HCT116 (cell line): ENCODE measurements around the gene IL17RD. TPM values are rescaled to one million over a fixed set of nuclear protein-coding genes. Genes with fewer than 3 reads are reported as not detected.

Experiments
- ATAC-seq: fragments of 200-7000 bp; cut with Tn5 transposase; 2 replicates; pipeline ENCODE4 v1.9.1; 2020; ENCODE audit warnings: mild to moderate bottlenecking, moderate library complexity
- BruUV-seq: library from RNA; stranded (reverse); fragments of 400-500 nt; replicated peaks from 2 replicates; lab custom pipeline; 2021; lab: Mats Ljungman, UMichigan
- CTCF ChIA-PET: fragments of 300-600 bp; sonication (Branson Sonifier 250); formaldehyde crosslinking; loops from one replicate; lab custom pipeline; 2021; ENCODE audit warnings: antibody characterized with exemption; lab: Charles Lee
- POLR2A ChIA-PET: fragments of 300-600, 350-600 bp; sonication (Branson Sonifier 250); formaldehyde crosslinking; loops from one replicate; lab custom pipeline; 2021; ENCODE audit warnings: antibody characterized with exemption; lab: Charles Lee
- RAD21 ChIA-PET, 2 experiments: fragments of 300-600 bp; sonication (Branson Sonifier 250); formaldehyde crosslinking; loops; one replicate each; lab custom pipeline; 2023; ENCODE audit warnings: low total read pairs in 2 of 2; ENCODE audit not compliant: uncharacterized antibody in 2 of 2, unreplicated experiment in 2 of 2, low non-redundant PET in 1 of 2; lab: Charles Lee
- DNase-seq: peaks from one replicate; pipeline ENCODE4 v3.0.0-alpha.2; 2010; ENCODE audit warnings: low read depth, low spot score
- H2AFZ ChIP-seq: fragments of 200-600 bp; shearing (Covaris generic), sonication (generic); 2 replicates; pipeline ENCODE4 v1.6.1; 2017; ENCODE audit warnings: low read depth, mixed run types, mixed read lengths, antibody characterized with exemption, low read length; ENCODE audit not compliant: poor library complexity, severe bottlenecking
- H3K27ac ChIP-seq: 2 replicates; pipeline ENCODE4 v1.5.1; 2012; ENCODE audit warnings: low read depth, low read length
- H3K27me3 ChIP-seq: fragments of 200-600 bp; sonication (generic); 2 replicates; pipeline ENCODE4 v1.6.1; 2016; ENCODE audit warnings: mixed run types, low read length, mixed read lengths; ENCODE audit not compliant: insufficient read depth
- H3K36me3 ChIP-seq, 2 experiments: fragments of 200-500 bp in 1 of 2; fragments of 200-600 bp in 1 of 2; sonication (Bioruptor generic) in 1 of 2; sonication (generic) in 1 of 2; 2 replicates each; pipeline versions ENCODE4 v1.5.1 to v1.6.1; 2014 to 2016; ENCODE audit warnings: low read length in 2 of 2, inconsistent platforms in 1 of 2, mixed read lengths in 1 of 2, mixed run types in 1 of 2; ENCODE audit not compliant: insufficient read depth in 2 of 2, control insufficient read depth in 1 of 2
- H3K4me1 ChIP-seq, 2 experiments: fragments of 200-600 bp in 1 of 2; sonication (generic) in 1 of 2; 2 replicates each; pipeline versions ENCODE4 v1.5.1 to v1.6.1; 2012 to 2017; ENCODE audit warnings: low read length in 2 of 2, inconsistent platforms in 1 of 2, mild to moderate bottlenecking in 1 of 2, mixed read lengths in 1 of 2, mixed run types in 1 of 2, moderate library complexity in 1 of 2; ENCODE audit not compliant: insufficient read depth in 2 of 2, control insufficient read depth in 1 of 2
- H3K4me2 ChIP-seq: fragments of 200-600 bp; sonication (generic); 2 replicates; pipeline ENCODE4 v1.6.1; 2017; ENCODE audit warnings: mixed run types, low read length, mixed read lengths
- H3K4me3 ChIP-seq, 2 experiments: fragments of 200-600 bp in 1 of 2; sonication (generic) in 1 of 2; replicated peaks in 1 of 2; 2 replicates each; pipeline ENCODE4 v1.5.1; 2011 to 2016; ENCODE audit warnings: low read length in 2 of 2, control low read depth in 1 of 2, low read depth in 1 of 2, mild to moderate bottlenecking in 1 of 2, mixed read lengths in 1 of 2, mixed run types in 1 of 2
- H3K79me2 ChIP-seq: fragments of 200-600 bp; sonication (generic); 2 replicates; pipeline ENCODE4 v1.6.1; 2017; ENCODE audit warnings: mild to moderate bottlenecking, mixed run types, low read length, moderate library complexity, mixed read lengths; ENCODE audit not compliant: insufficient read depth
- H3K9ac ChIP-seq: fragments of 200-600 bp; sonication (generic); 2 replicates; pipeline ENCODE4 v1.6.1; 2016; ENCODE audit warnings: low read length, mixed read lengths
- H3K9me2 ChIP-seq: fragments of 200-600 bp; sonication (generic), shearing (Covaris generic); 2 replicates; pipeline ENCODE4 v1.6.1; 2017; ENCODE audit warnings: mixed run types, mild to moderate bottlenecking, moderate library complexity; ENCODE audit not compliant: insufficient read depth
- H3K9me3 ChIP-seq, 2 experiments: fragments of 200-500 bp in 1 of 2; fragments of 200-600 bp in 1 of 2; sonication (Bioruptor generic) in 1 of 2; sonication (generic) in 1 of 2; 2 replicates each; pipeline ENCODE4 v1.6.1; 2014 to 2017; ENCODE audit warnings: low read length in 2 of 2, mixed read lengths in 2 of 2, inconsistent platforms in 1 of 2, low read depth in 1 of 2, mild to moderate bottlenecking in 1 of 2, mixed run types in 1 of 2, moderate library complexity in 1 of 2; ENCODE audit not compliant: control insufficient read depth in 1 of 2, insufficient read depth in 1 of 2
- H4K20me1 ChIP-seq: fragments of 200-600 bp; sonication (generic), shearing (Covaris generic); 2 replicates; pipeline ENCODE4 v1.6.1; 2017; ENCODE audit warnings: mixed run types, mild to moderate bottlenecking, moderate library complexity; ENCODE audit not compliant: insufficient read depth
- CBX3 ChIP-seq: IDR thresholded peaks from 2 replicates; pipeline ENCODE4 v1.6.1; 2012; ENCODE audit warnings: low read depth
- CEBPB ChIP-seq: IDR thresholded peaks from 2 replicates; pipeline ENCODE4 v1.6.1; 2012; ENCODE audit warnings: low read depth
- EGR1 ChIP-seq: IDR thresholded peaks from 2 replicates; pipeline ENCODE4 v1.6.1; 2012; ENCODE audit warnings: low read depth
- ELF1 ChIP-seq: IDR thresholded peaks from 2 replicates; pipeline ENCODE4 v1.6.1; 2012; ENCODE audit warnings: low read depth, borderline replicate concordance
- EZH2 ChIP-seq: fragments of 200-600 bp; sonication (generic); IDR thresholded peaks from 2 replicates; pipeline ENCODE4 v1.6.1; 2017; ENCODE audit warnings: antibody characterized with exemption, mixed run types
- FOSL1 ChIP-seq: IDR thresholded peaks from 2 replicates; pipeline ENCODE4 v1.6.1; 2012; ENCODE audit warnings: low read depth
- MAX ChIP-seq: IDR thresholded peaks from 2 replicates; pipeline ENCODE4 v1.6.1; 2012
- POLR2A ChIP-seq: IDR thresholded peaks from 2 replicates; pipeline ENCODE4 v1.7.0; 2011; ENCODE audit warnings: borderline replicate concordance; ENCODE audit not compliant: insufficient read depth, insufficient read length; ENCODE audit errors: extremely low read depth
- RAD21 ChIP-seq: IDR thresholded peaks from 2 replicates; pipeline ENCODE4 v1.6.1; 2012; ENCODE audit warnings: low read depth, mild to moderate bottlenecking
- REST ChIP-seq: IDR thresholded peaks from 2 replicates; pipeline ENCODE4 v1.6.1; 2012; ENCODE audit warnings: low read depth
- SIN3A ChIP-seq: IDR thresholded peaks from 2 replicates; pipeline ENCODE4 v1.6.1; 2012; ENCODE audit warnings: low read depth
- SP1 ChIP-seq: IDR thresholded peaks from 2 replicates; pipeline ENCODE4 v1.6.1; 2012; ENCODE audit warnings: low read depth
- SRF ChIP-seq: IDR thresholded peaks from 2 replicates; pipeline ENCODE4 v1.6.1; 2012; ENCODE audit warnings: low read depth
- YY1 ChIP-seq: IDR thresholded peaks from 2 replicates; pipeline ENCODE4 v1.6.1; 2011; ENCODE audit warnings: low read length, low read depth, moderate library complexity, mild to moderate bottlenecking; ENCODE audit not compliant: insufficient replicate concordance; ENCODE audit errors: extremely low read depth
- ZBTB33 ChIP-seq: IDR thresholded peaks from 2 replicates; pipeline ENCODE4 v1.6.1; 2011; ENCODE audit warnings: mild to moderate bottlenecking, low read length, moderate library complexity; ENCODE audit not compliant: insufficient replicate concordance; ENCODE audit errors: extremely low read depth
- ZFX ChIP-seq: fragments of 450-650 bp; IDR thresholded peaks from 2 replicates; pipeline ENCODE4 v1.6.1; 2017
- ZNF274 ChIP-seq: fragments of 200-500 bp; sonication (Bioruptor generic); IDR thresholded peaks from 2 replicates; pipeline ENCODE4 v1.6.1; 2014; ENCODE audit warnings: mild to moderate bottlenecking, low read depth, low read length, inconsistent platforms
- intact Hi-C: fragments of 100-400 bp; cut with micrococcal nuclease; formaldehyde crosslinking; loops from 2 replicates; pipeline ENCODE4 v1.10.0; 2022
- total RNA-seq: library from RNA; stranded (reverse); gene quantifications from one replicate; pipeline ENCODE4 v1.2.1, GENCODE V29; 2021; ENCODE audit not compliant: unreplicated experiment
- TF ChIP-seq, protein P1 (sequence below): IDR thresholded peaks from 2 replicates; pipeline ENCODE4 v1.6.1; 2012
- TF ChIP-seq, protein P2 (sequence below), 3 experiments: fragments of 200-600 bp in 1 of 3; sonication (generic) in 1 of 3; IDR thresholded peaks in 2 of 3; conservative IDR thresholded peaks in 1 of 3; 2 replicates each; pipeline ENCODE4 v1.5.1; 2012 to 2017; ENCODE audit warnings: low read depth in 2 of 3, low read length in 2 of 3, antibody characterized with exemption in 1 of 3, borderline replicate concordance in 1 of 3, control low read depth in 1 of 3, mild to moderate bottlenecking in 1 of 3, mixed read lengths in 1 of 3, mixed run types in 1 of 3, moderate library complexity in 1 of 3; ENCODE audit not compliant: insufficient read depth in 1 of 3

The IL17RD gene
- total RNA-seq, 1 experiment from 2014 or later: 12.3 TPM

GRCh38 chr3:57077630-57078343 is 87.4 kb downstream of the IL17RD start:
- intact Hi-C loops: loop anchor here (2.0 to 5.0 kb wide), 3 partner anchors 17 to 380 kb away; partner anchors contain the start of gene SPATA12
- POLR2A ChIA-PET: no interaction called here

More at GRCh38 chr3:57077630-57078343, 87.4 kb downstream of the IL17RD start:
- H3K4me3 ChIP-seq: peak overlapping the region; percentile 75 to 94
- peaks cover 36% of the 10 kb centered on the region for H3K79me2 ChIP-seq
- H4K20me1 ChIP-seq: no peaks in the 10 kb centered on the region
- ATAC-seq (no peak), DNase-seq (no peak)
- RAD21 ChIA-PET: interaction anchor here in 1 of 2 experiments (1.2 kb wide), 1 partner anchor 18 kb away, joined by 3 read pairs; no protein-coding TSS in a partner anchor
- peak overlapping the region; percentile 99 for H3K4me2 ChIP-seq
- peak overlapping the region; percentile 90 for H3K9ac ChIP-seq
- peaks cover 0 to 8% of the 10 kb centered on the region in 2 experiments; a peak in 2 of 4 replicates for H3K36me3 ChIP-seq
- H3K9me2 ChIP-seq: no peaks in the 10 kb centered on the region
- no peak; the same call in 1 of the 2 replicates for TF ChIP-seq CBX3
- TF ChIP-seq, protein P1, sequence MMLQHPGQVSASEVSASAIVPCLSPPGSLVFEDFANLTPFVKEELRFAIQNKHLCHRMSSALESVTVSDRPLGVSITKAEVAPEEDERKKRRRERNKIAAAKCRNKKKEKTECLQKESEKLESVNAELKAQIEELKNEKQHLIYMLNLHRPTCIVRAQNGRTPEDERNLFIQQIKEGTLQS: no peak
- TF ChIP-seq ZBTB33: no peak
- no peak for TF ChIP-seq ZFX
- TF ChIP-seq MAX: no peak
- no peak for TF ChIP-seq SIN3A
- no peak for TF ChIP-seq EGR1
- no peak for TF ChIP-seq POLR2A
- TF ChIP-seq CEBPB: no peak
- TF ChIP-seq SP1: no peak
- TF ChIP-seq, protein P2, sequence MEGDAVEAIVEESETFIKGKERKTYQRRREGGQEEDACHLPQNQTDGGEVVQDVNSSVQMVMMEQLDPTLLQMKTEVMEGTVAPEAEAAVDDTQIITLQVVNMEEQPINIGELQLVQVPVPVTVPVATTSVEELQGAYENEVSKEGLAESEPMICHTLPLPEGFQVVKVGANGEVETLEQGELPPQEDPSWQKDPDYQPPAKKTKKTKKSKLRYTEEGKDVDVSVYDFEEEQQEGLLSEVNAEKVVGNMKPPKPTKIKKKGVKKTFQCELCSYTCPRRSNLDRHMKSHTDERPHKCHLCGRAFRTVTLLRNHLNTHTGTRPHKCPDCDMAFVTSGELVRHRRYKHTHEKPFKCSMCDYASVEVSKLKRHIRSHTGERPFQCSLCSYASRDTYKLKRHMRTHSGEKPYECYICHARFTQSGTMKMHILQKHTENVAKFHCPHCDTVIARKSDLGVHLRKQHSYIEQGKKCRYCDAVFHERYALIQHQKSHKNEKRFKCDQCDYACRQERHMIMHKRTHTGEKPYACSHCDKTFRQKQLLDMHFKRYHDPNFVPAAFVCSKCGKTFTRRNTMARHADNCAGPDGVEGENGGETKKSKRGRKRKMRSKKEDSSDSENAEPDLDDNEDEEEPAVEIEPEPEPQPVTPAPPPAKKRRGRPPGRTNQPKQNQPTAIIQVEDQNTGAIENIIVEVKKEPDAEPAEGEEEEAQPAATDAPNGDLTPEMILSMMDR (IDR thresholded peaks at IDR 0.05 in 2 of 3, conservative IDR thresholded peaks at IDR 0.05 in 1 of 3; ENCODE audit: borderline replicate concordance in 1 of 3, insufficient read depth in 1 of 3, low read depth in 2 of 3, low read length in 2 of 3): no peak
- no peak for TF ChIP-seq ELF1
- TF ChIP-seq RAD21: no peak
- no peak for TF ChIP-seq SRF
- TF ChIP-seq REST: no peak
- no peak for TF ChIP-seq ZNF274
- TF ChIP-seq EZH2: no peak
- TF ChIP-seq YY1: no peak
- no peak for TF ChIP-seq FOSL1
- peaks cover 13 to 73% of the 10 kb centered on the region in 2 experiments; a peak in 3 of 4 replicates for H3K4me1 ChIP-seq
- H3K9me3 ChIP-seq: no peaks in the 10 kb centered on the region
- no peak overlapping the region for H2AFZ ChIP-seq
- CTCF ChIA-PET: no interaction called here
- H3K27me3 ChIP-seq: no peaks in the 10 kb centered on the region
- peak overlapping the region; percentile 72; the same call in 1 of the 2 replicates for H3K27ac ChIP-seq
- no TSS peak for BruUV-seq
